A549 (cell line): Measurements from ENCODE around the gene UBE2G2.

Experiments used
- CBX8 ChIP-seq: fragments of 200-600 bp; sonication (generic); IDR thresholded peaks from 2 replicates; pipeline ENCODE4 v1.6.1; 2016
- EP300 ChIP-seq, 2 experiments: fragments of >200 bp; sonication (Bioruptor Twin); formaldehyde crosslinking; IDR thresholded peaks; 2 replicates in 1 of 2; 3 replicates in 1 of 2; pipeline ENCODE4 v1.6.1; 2016 to 2017
- PHF8 ChIP-seq: fragments of 200-600 bp; sonication (generic); IDR thresholded peaks from 2 replicates; pipeline ENCODE4 v1.6.1; 2016; ENCODE audit warnings: low read depth, mild to moderate bottlenecking, antibody characterized with exemption, moderate library complexity, borderline replicate concordance
- POLR2A ChIP-seq: IDR thresholded peaks from 2 replicates; pipeline ENCODE4 v1.6.1; 2012; ENCODE audit warnings: mild to moderate bottlenecking, low read length
- RARB ChIP-seq: fragments of 250-450 bp; sonication (Bioruptor Pico); IDR thresholded peaks from 2 replicates; pipeline ENCODE4 v1.8.0; 2021; ENCODE audit warnings: mild to moderate bottlenecking, moderate library complexity
- RCOR1 ChIP-seq: fragments of 150-350 bp; IDR thresholded peaks from 2 replicates; pipeline ENCODE4 v1.6.1; 2014; ENCODE audit warnings: antibody characterized with exemption, low read length, low read depth
- TF ChIP-seq, protein P1 (sequence below): fragments of >200 bp; sonication (Bioruptor Twin); formaldehyde crosslinking; IDR thresholded peaks from 3 replicates; pipeline ENCODE4 v1.5.1; 2016
- TF ChIP-seq, protein P2 (sequence below): fragments of 200-600 bp; sonication (generic); IDR thresholded peaks from 2 replicates; pipeline ENCODE4 v1.6.1; 2016; ENCODE audit warnings: antibody characterized with exemption, mild to moderate bottlenecking, moderate library complexity

DNA sequence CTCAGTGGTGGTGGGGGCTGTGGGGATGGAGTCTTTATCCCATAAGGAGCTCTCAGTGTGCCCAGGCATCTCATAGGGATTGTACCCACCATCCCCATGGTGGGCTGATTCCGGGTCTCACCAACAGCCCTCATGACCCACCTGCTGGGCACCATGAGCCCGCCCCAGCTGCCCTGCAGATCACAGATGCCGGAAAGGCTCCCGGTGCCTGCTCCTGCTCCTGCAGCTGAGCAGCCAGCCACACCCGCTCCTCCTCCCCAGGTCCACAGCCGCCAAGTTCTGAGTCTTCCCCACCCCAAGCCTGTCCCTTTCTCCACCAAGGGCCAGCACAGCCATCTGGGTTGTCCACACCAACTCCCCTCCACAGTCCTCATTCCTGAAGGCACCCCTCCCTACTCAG lies 74.8 kb downstream of the UBE2G2 start:
- TF ChIP-seq, protein P1, sequence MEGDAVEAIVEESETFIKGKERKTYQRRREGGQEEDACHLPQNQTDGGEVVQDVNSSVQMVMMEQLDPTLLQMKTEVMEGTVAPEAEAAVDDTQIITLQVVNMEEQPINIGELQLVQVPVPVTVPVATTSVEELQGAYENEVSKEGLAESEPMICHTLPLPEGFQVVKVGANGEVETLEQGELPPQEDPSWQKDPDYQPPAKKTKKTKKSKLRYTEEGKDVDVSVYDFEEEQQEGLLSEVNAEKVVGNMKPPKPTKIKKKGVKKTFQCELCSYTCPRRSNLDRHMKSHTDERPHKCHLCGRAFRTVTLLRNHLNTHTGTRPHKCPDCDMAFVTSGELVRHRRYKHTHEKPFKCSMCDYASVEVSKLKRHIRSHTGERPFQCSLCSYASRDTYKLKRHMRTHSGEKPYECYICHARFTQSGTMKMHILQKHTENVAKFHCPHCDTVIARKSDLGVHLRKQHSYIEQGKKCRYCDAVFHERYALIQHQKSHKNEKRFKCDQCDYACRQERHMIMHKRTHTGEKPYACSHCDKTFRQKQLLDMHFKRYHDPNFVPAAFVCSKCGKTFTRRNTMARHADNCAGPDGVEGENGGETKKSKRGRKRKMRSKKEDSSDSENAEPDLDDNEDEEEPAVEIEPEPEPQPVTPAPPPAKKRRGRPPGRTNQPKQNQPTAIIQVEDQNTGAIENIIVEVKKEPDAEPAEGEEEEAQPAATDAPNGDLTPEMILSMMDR, result no peak
- TF ChIP-seq RCOR1, result no peak
- TF ChIP-seq PHF8, result no peak
- TF ChIP-seq POLR2A, result no peak
- no peak for TF ChIP-seq RARB
- TF ChIP-seq, protein P2, sequence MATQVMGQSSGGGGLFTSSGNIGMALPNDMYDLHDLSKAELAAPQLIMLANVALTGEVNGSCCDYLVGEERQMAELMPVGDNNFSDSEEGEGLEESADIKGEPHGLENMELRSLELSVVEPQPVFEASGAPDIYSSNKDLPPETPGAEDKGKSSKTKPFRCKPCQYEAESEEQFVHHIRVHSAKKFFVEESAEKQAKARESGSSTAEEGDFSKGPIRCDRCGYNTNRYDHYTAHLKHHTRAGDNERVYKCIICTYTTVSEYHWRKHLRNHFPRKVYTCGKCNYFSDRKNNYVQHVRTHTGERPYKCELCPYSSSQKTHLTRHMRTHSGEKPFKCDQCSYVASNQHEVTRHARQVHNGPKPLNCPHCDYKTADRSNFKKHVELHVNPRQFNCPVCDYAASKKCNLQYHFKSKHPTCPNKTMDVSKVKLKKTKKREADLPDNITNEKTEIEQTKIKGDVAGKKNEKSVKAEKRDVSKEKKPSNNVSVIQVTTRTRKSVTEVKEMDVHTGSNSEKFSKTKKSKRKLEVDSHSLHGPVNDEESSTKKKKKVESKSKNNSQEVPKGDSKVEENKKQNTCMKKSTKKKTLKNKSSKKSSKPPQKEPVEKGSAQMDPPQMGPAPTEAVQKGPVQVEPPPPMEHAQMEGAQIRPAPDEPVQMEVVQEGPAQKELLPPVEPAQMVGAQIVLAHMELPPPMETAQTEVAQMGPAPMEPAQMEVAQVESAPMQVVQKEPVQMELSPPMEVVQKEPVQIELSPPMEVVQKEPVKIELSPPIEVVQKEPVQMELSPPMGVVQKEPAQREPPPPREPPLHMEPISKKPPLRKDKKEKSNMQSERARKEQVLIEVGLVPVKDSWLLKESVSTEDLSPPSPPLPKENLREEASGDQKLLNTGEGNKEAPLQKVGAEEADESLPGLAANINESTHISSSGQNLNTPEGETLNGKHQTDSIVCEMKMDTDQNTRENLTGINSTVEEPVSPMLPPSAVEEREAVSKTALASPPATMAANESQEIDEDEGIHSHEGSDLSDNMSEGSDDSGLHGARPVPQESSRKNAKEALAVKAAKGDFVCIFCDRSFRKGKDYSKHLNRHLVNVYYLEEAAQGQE, result no peak
- TF ChIP-seq EP300 (IDR thresholded peaks at IDR 0.05), result no peak
- TF ChIP-seq CBX8, result no peak
